CD8-positive, alpha-beta memory T cell (primary cell): ENCODE results near the gene SBK2. TPM values are rescaled to one million over a fixed set of nuclear protein-coding genes. Genes with fewer than 3 reads are reported as not detected.
"Not testable (repeated sequence)": the region's sequence is repeated elsewhere in the genome, so short reads cannot be mapped to it uniquely, and the experiment has no call there.

Experiments used
- CTCF ChIA-PET: fragments of 350-600 bp; sonication (Branson Sonifier 250); formaldehyde crosslinking; loops from one replicate; lab custom pipeline; 2021; ENCODE audit warnings: antibody characterized with exemption; lab: Charles Lee
- POLR2A ChIA-PET: fragments of 350-600 bp; sonication (Branson Sonifier 250); formaldehyde crosslinking; loops from one replicate; lab custom pipeline; 2021; ENCODE audit warnings: antibody characterized with exemption; lab: Charles Lee
- DNase-seq, 5 donors: peaks; one replicate each; pipeline versions ENCODE4 v3.0.0 to v3.0.0-alpha.2; 2020 to 2022; ENCODE audit warnings: mixed read lengths in 1 of 5
- H3K27ac ChIP-seq: one replicate; pipeline ENCODE4 v1.7.0; 2013; ENCODE audit warnings: low read depth, mild to moderate bottlenecking, low read length, moderate library complexity
- H3K27me3 ChIP-seq: 2 replicates; pipeline ENCODE4 v1.7.0; 2013; ENCODE audit warnings: low read length, mild to moderate bottlenecking; ENCODE audit not compliant: insufficient read depth, poor library complexity, severe bottlenecking
- H3K36me3 ChIP-seq: 2 replicates; pipeline ENCODE4 v1.7.0; 2013; ENCODE audit warnings: mild to moderate bottlenecking, low read length, moderate library complexity; ENCODE audit not compliant: insufficient read depth
- H3K4me1 ChIP-seq: 2 replicates; pipeline ENCODE4 v1.7.0; 2013; ENCODE audit warnings: mild to moderate bottlenecking, low read length, moderate library complexity; ENCODE audit not compliant: insufficient read depth
- H3K4me3 ChIP-seq: 2 replicates; pipeline ENCODE4 v1.7.0; 2013; ENCODE audit warnings: mild to moderate bottlenecking, low read length
- H3K9me3 ChIP-seq: 2 replicates; pipeline ENCODE4 v1.7.0; 2013; ENCODE audit warnings: mild to moderate bottlenecking, low read length
- H3K27ac Mint-ChIP-seq, 8 donors: one replicate each; pipeline ENCODE4 v1.8.0; 2020 to 2021; ENCODE audit warnings: mixed read lengths in 8 of 8, mild to moderate bottlenecking in 6 of 8, inconsistent platforms in 3 of 8, moderate library complexity in 3 of 8
- H3K27me3 Mint-ChIP-seq, 2 donors: one replicate each; pipeline ENCODE4 v1.8.0; 2020 to 2021; ENCODE audit warnings: mixed read lengths in 2 of 2, mild to moderate bottlenecking in 1 of 2, moderate library complexity in 1 of 2
- H3K36me3 Mint-ChIP-seq, 3 donors: one replicate each; pipeline ENCODE4 v1.8.0; 2020 to 2021; ENCODE audit warnings: mixed read lengths in 3 of 3, inconsistent platforms in 1 of 3, mild to moderate bottlenecking in 1 of 3
- H3K4me1 Mint-ChIP-seq, 3 donors: one replicate each; pipeline ENCODE4 v1.8.0; 2020 to 2021; ENCODE audit warnings: mixed read lengths in 3 of 3, inconsistent platforms in 1 of 3, mild to moderate bottlenecking in 1 of 3
- H3K4me3 Mint-ChIP-seq, 7 donors: one replicate each; pipeline ENCODE4 v1.8.0; 2020 to 2021; ENCODE audit warnings: mixed read lengths in 7 of 7, mild to moderate bottlenecking in 6 of 7, moderate library complexity in 4 of 7, inconsistent platforms in 2 of 7
- H3K9me3 Mint-ChIP-seq, 5 donors: one replicate each; pipeline ENCODE4 v1.8.0; 2020 to 2022; ENCODE audit warnings: mixed read lengths in 5 of 5, mild to moderate bottlenecking in 3 of 5, moderate library complexity in 2 of 5, inconsistent platforms in 1 of 5
- polyA plus RNA-seq: library from polyadenylated mRNA; unstranded; fragments of 300-500 nt; fragmentation: Illumina TruSeq; gene quantifications from one replicate; pipeline ENCODE4 v1.2.3, GENCODE V29; 2021
- total RNA-seq, 2 experiments: library from RNA; stranded (reverse); gene quantifications; one replicate each; pipeline ENCODE4 v1.2.3, GENCODE V29; 2021

Gene SBK2
- total and polyA plus RNA-seq, 3 experiments from 2014 or later: not detected

DNA sequence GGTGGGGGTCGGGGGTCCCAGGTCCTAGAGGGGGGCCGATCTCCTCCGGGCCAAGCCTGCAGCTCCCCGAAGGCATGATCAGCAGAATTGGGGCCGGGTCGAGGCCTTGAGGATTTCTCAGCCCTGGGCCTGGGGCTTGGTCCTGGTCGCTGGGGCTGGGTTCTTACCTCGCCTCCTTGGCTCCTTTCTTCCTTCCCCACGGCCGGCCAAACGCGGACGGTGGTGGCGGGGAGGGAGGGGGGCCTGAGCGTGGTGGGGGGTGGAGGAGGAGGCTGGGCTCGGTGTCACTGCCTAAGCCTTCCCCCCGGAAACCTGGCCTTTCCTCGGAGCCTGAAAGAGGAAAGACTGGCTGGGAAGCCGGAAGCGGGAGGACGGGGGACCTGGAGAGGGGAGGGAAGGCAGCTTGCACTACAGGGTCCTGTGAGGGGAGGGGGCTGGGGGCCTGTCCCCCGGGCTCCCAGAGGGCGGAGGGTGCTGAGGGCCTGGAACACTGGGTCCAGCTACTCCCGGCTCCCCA lies 43.8 kb upstream of the SBK2 start, which contains the start of gene ZNF579:
TSS of gene ZNF579 (minus strand) at position 221 of the 517 bp plus-strand sequence. CDS start 1,209 bp downstream, outside the sequence.
- Histone ChIP-seq H3K36me3 (no peaks in the 10 kb centered on the region), H3K27me3 (no peaks in the 10 kb centered on the region), H3K9me3 (no peaks in the 10 kb centered on the region), H3K4me3 (peak within 1 kb of the TSS; percentile 56), H3K4me1 (peaks cover 16% of the 10 kb centered on the region), H3K27ac (peak within 1 kb of the TSS; percentile 12)
- Mint-ChIP-seq H3K36me3 (peaks cover 10 to 15% (median 11%) of the 10 kb centered on the region in 3 donors), H3K9me3 (peaks cover 0 to 4% (median 0%) of the 10 kb centered on the region in 5 donors), H3K4me3 (peak within 1 kb of the TSS; percentile 80 to 91 (median 86)), H3K27ac (peak within 1 kb of the TSS; percentile 75 to 99 (median 92)), H3K27me3 (peaks cover 4% of the 10 kb centered on the region in 2 donors), H3K4me1 (peaks cover 24 to 30% (median 30%) of the 10 kb centered on the region in 3 donors)
- ChIA-PET CTCF (interaction anchor here (1.4 to 1.6 kb wide), 2 partner anchors 50 to 52 kb away, joined by 3 to 7 read pairs; no protein-coding TSS in a partner anchor), POLR2A (interaction anchor here (0.6 to 1.0 kb wide), 3 partner anchors 19 to 241 kb away, joined by 3 to 4 read pairs (median 3); partner anchors contain the start of genes FIZ1, KMT5C and ZNF524)
- DNase-seq: peak; percentile 53 to 79 (median 62)

DNA sequence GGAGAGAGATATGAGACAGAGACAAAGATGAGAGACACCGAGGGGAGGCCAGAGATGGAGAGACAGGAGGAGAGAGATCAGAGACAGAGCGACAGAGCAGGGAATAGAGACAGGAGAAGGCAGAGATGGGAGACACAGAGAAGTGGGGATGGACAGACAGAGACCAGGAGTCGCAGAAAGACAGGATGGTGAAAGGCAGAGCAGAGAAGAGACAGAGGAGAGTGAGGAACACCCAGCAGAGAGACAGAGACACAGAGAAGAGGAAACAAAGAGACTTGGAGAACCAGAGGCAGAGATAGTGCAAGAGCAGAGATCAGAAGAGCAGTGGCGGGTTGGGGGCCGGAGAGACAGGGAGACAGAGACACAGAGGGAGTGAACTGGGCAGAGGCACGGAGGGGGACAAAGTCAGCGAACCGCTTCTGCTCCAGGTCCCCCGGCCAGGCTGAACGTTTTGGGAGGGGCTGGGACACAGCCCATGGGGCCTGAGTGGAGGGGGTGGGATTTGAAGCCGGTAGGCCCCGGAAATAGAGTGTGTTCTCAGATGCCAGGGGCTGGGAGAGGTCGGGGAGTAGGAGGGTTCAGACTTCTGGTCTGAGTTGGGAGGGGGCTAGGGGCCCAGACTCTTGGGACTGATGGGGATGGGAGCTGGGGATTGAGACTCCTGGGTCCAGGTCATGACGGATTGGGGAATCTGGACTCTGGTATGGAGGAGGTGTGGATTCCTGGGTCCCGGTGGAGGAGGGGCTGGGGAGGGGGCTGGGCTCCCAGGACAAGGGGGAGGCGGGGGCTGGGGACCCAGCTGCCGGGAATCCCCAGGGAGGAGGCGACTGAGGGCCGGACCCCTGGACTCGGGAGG lies 43.1 kb upstream of the SBK2 start:
- H3K9me3 ChIP-seq: no peaks in the 10 kb centered on the region
- ChIA-PET CTCF (interaction anchor here (1.4 to 1.6 kb wide), 2 partner anchors 51 to 53 kb away, joined by 3 to 7 read pairs; no protein-coding TSS in a partner anchor), POLR2A (interaction anchor here (0.6 kb wide), 1 partner anchor 26 kb away, joined by 3 read pairs; no protein-coding TSS in a partner anchor)
- peak in 1 of 5 donors; percentile 48 for DNase-seq
- H3K27ac ChIP-seq: peak overlapping the region; percentile 12
- no peaks in the 10 kb centered on the region for H3K27me3 ChIP-seq
- H3K36me3 ChIP-seq: no peaks in the 10 kb centered on the region
- H3K4me1 ChIP-seq: peaks cover 16% of the 10 kb centered on the region
- peak overlapping the region; percentile 56 for H3K4me3 ChIP-seq
- Mint-ChIP-seq H3K9me3 (peaks cover 0 to 4% (median 0%) of the 10 kb centered on the region in 5 donors), H3K27me3 (peaks cover 0 to under 1% of the 10 kb centered on the region in 2 donors), H3K4me1 (peaks cover 19 to 24% (median 24%) of the 10 kb centered on the region in 3 donors), H3K27ac (peak overlapping the region; percentile 49 to 99 (median 88)), H3K4me3 (peak overlapping the region; percentile 78 to 91 (median 86)), H3K36me3 (peaks cover 10 to 15% (median 11%) of the 10 kb centered on the region in 3 donors)

DNA sequence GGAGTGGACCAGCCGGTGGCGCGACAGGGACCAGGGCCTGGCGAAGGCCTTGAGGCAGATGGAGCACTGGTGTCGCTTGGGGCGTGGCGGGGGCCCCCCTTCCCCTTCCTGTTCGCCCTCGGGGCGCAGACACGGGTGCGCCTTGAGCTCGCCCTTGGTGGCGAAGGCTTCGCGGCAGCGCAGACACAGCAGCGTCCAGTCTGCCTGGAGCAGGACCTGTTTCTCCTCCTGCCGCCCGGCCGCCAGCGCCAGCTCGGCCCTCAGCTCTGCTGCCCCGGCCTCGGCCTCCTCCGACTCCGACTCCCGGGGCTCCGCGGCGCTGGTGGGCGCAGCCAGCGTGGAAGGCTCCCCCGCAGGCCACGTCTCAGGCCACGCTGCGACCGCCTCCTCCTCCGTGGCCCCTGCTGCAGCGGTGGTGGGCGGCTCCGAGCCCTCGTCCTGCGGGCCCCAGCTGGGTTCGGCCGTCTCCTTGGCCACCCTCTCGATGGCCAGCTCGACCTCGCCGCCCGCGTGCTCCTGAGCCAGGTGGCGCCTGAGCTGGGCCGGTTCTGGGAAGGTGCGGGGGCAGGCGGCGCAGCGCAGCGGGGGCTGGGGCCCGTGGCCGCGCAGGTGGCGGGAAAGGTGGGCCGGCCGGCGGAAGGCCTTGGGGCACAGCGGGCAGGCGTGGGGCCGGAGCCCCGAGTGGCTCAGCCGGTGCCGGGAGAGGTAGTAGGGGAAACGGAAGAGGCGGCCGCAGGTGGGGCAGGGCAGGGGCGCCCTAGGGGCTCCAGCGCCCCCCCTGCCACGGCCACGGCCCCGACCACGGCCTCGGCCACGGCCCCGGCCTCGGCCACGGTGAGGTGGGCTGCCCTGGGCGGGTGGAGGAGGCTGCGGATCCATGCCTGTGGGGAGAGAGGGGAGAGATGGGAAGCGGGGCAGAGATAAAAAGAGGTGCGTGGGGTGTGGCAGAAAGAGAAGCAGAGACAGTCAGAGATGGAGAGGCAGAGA lies 42.1 kb upstream of the SBK2 start:
- Histone ChIP-seq H3K36me3 (no peaks in the 10 kb centered on the region), H3K4me3 (no peak overlapping the region), H3K4me1 (peaks cover 16% of the 10 kb centered on the region), H3K27me3 (no peaks in the 10 kb centered on the region), H3K27ac (no peak overlapping the region), H3K9me3 (no peaks in the 10 kb centered on the region)
- POLR2A ChIA-PET: no interaction called here
- H3K36me3 Mint-ChIP-seq: peaks cover 10 to 15% (median 11%) of the 10 kb centered on the region in 3 donors
- no peaks in the 10 kb centered on the region for H3K27me3 Mint-ChIP-seq
- H3K9me3 Mint-ChIP-seq: peaks cover 0 to 4% (median 0%) of the 10 kb centered on the region in 5 donors
- H3K4me3 Mint-ChIP-seq: peak overlapping the region; percentile 56 to 91 (median 82)
- H3K27ac Mint-ChIP-seq: peak overlapping the region; percentile 49 to 99 (median 88)
- peaks cover 19 to 24% (median 24%) of the 10 kb centered on the region in 3 donors for H3K4me1 Mint-ChIP-seq
- DNase-seq: peak in 1 of 5 donors; percentile 48
- CTCF ChIA-PET: no interaction called here

- Mint-ChIP-seq H3K4me1 (peaks cover 19 to 24% (median 24%) of the 10 kb centered on the region in 3 donors), H3K4me3 (no peak overlapping the region), H3K9me3 (peaks cover 0 to 4% (median 0%) of the 10 kb centered on the region in 5 donors), H3K27ac (no peak overlapping the region), H3K36me3 (peaks cover 10 to 15% (median 11%) of the 10 kb centered on the region in 3 donors), H3K27me3 (no peaks in the 10 kb centered on the region)
- ChIA-PET POLR2A (interaction anchor here (0.6 kb wide), 1 partner anchor 9 kb away, joined by 3 read pairs; no protein-coding TSS in a partner anchor), CTCF (no interaction called here)
- Histone ChIP-seq H3K27me3 (no peaks in the 10 kb centered on the region), H3K27ac (no peak overlapping the region), H3K4me3 (no peak overlapping the region), H3K4me1 (peaks cover 16% of the 10 kb centered on the region), H3K36me3 (no peaks in the 10 kb centered on the region), H3K9me3 (no peaks in the 10 kb centered on the region)
- DNase-seq: peak in 1 of 5 donors; percentile 26
Measured at GRCh38 chr19:55578031-55578760, 41.3 kb upstream of the SBK2 start.

DNA sequence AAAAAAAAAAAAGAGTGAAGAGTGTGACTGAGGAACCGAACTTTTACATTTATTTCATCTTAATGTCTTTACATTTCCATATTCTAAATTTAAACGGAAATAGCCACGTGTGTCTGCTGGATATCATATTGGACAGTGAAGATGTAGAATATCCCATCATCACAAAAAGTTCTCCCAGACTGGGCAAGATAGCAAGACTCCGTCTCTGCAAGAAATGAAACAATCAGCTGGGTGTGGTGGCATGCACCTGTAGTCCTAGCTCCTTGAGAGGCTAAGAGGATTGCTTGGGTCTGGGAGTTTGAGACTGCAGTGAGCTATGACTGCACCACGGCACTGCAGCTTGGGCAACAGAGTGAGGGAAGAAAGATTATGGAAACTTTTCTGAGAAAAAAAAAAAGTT lies 39.8 kb upstream of the SBK2 start:
- no peak for DNase-seq
- Histone ChIP-seq H3K36me3 (no peaks in the 10 kb centered on the region), H3K9me3 (no peaks in the 10 kb centered on the region), H3K27me3 (no peaks in the 10 kb centered on the region), H3K4me1 (peaks cover 13% of the 10 kb centered on the region), H3K27ac (no peak overlapping the region), H3K4me3 (no peak overlapping the region)
- ChIA-PET CTCF (no interaction called here), POLR2A (no interaction called here)
- Mint-ChIP-seq H3K9me3 (peaks cover 0 to 4% (median 0%) of the 10 kb centered on the region in 5 donors), H3K4me1 (peaks cover 16 to 20% (median 19%) of the 10 kb centered on the region in 3 donors), H3K4me3 (peak overlapping the region; percentile 2 to 81 (median 57)), H3K27me3 (peaks cover 0 to 2% of the 10 kb centered on the region in 2 donors), H3K27ac (no peak overlapping the region), H3K36me3 (peaks cover 10 to 15% (median 11%) of the 10 kb centered on the region in 3 donors)

DNA sequence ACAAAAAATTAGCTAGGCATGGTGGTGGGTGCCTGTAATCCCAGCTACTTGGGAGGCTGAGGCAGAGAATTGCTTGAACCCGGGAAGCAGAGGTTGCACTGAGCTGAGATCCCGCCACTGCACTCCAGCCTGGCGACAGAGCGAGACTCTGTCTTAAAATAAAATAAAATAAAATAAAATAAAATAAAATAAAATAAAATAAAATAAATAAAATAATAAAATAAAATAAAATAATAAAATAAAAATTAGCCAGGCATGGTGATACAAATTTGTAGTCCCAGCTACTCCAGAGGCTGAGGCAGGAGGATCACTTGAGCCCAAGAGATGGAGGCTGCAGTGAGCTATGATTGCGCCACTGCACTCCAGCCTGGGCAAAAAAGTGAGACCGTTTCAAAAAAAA lies 37.0 kb upstream of the SBK2 start:
- H3K4me1 Mint-ChIP-seq, H3K9me3 Mint-ChIP-seq, POLR2A ChIA-PET: not testable (repeated sequence)

More for the DNA sequence above, 37.0 kb upstream of the SBK2 start:
- not testable (repeated sequence) for H3K4me3 Mint-ChIP-seq, H3K36me3 Mint-ChIP-seq, H3K27ac Mint-ChIP-seq, H3K27me3 Mint-ChIP-seq, H3K4me1 ChIP-seq, H3K9me3 ChIP-seq, DNase-seq, H3K27me3 ChIP-seq, H3K36me3 ChIP-seq, H3K27ac ChIP-seq, H3K4me3 ChIP-seq
- CTCF ChIA-PET: interaction anchor here (0.7 to 1.5 kb wide), 2 partner anchors 27 to 70 kb away, joined by 3 to 4 read pairs; no protein-coding TSS in a partner anchor
